Glomerular visceral epithelial cell (primary cell): ENCODE measurements around the gene CYSTM1.

Source experiments
- DNase-seq: peaks from one replicate; pipeline ENCODE4 v3.0.0-alpha.2; 2016; ENCODE audit errors: extremely low spot score

CYSTM1 gene

DNA sequence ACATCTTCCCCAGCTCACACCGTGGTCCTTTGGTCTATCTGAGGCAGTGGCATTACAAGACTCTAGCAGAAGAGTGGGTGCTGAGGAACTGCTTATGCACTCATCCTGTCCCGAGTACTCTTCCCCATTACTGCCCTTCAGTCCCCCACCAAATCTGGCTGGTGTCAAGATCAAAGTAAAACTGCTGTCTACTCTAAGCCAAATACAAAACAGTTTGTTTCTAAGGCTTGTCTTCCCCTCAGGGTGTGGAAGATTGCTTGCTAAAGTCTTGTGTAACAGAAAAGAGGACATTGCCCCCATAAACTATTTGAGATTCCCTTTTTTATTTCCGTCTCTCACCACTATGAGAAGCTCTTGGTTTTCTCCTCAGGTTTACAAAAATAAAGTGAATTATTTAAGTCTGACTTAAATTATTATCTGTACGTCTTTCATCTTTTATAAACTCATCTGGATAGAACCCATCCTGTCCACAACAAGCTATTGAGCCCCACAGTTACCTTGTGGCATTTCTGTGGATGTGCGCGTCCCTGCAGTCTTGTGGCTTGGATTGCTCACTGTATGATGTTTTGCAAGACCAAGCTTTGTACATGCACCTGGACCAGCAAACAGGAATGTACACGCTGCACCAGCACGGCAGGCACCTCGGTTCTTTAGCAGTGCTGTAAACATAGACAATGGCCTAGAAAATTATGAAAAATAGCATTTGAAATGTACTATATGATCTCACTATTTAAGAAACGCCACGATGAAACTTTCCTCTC is 61.0 kb downstream of the CYSTM1 start:
- DNase-seq, result no peak

DNA sequence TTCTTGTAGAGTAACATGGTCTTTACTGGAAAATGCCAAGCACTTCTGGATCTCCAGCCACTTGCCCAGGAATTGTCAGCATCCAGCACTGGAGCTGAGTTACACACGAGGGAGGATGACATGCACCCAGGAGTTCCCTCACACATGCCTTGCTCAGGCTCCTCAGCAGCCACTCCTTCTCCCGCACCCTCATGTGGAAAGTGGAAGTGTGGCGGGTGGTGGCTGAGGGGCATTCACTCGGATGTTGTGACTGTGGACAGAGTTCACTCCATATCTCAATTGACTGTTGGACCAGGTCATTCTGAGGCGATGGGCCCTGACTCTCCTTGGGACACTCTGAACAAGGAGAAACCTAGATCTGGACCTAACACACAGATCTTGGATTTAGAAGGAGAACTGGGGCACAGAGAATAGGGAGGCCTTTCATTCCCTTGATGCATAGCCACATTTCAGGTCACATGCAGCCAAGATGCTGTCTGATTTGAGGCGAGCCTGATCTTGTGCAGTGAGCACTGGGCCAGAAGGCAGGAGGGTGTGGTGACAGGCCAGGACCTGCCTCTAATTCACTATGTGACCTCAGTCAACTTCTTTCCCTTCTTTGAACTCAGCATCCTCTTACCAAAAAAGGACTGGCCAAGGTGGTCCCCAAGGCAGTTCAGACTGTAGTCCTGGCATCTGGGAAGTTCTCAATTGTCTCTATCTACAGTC is 62.1 kb downstream of the CYSTM1 start:
- DNase-seq, result no peak

DNA sequence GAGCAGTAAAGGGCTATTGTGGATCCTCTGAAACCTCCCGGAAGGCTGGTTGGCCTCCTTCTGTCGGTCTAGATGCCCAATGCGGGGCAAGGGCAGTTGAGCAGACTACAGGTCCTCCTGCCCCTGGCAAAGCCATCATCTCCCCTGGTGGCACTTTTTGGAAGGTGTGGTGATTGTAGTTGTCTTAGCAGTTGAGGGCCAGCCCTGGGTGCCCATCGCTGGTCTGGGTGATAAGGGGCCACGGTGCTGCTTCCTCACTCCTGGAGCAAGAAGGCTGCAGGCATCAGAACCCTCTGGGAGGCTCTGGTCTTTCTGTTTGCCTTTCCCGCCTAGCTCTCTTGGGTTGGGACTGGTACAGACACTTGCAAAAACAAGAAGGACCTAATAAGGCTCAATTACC is 63.8 kb downstream of the CYSTM1 start:
- DNase-seq, result no peak

DNA sequence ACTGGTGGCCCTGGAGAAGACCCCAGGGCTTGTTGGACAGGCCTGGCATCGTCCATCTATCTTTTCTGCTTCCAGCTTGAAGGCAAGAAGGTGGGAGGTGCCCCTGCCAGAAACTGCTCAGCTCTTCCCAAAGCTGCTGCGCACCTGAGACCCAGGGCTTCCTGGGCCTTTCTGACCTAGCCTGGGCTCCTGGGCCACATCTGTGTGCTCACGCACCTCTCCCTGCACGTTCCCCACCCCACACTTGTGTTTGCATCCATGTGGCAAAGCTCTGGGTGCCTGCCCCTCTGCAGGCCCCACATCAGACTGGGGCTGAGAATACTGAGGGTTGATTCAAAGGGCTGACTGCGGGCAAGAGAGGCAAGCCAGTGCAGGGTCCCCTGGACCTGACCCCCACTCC is 64.5 kb downstream of the CYSTM1 start:
- DNase-seq, result no peak

DNA sequence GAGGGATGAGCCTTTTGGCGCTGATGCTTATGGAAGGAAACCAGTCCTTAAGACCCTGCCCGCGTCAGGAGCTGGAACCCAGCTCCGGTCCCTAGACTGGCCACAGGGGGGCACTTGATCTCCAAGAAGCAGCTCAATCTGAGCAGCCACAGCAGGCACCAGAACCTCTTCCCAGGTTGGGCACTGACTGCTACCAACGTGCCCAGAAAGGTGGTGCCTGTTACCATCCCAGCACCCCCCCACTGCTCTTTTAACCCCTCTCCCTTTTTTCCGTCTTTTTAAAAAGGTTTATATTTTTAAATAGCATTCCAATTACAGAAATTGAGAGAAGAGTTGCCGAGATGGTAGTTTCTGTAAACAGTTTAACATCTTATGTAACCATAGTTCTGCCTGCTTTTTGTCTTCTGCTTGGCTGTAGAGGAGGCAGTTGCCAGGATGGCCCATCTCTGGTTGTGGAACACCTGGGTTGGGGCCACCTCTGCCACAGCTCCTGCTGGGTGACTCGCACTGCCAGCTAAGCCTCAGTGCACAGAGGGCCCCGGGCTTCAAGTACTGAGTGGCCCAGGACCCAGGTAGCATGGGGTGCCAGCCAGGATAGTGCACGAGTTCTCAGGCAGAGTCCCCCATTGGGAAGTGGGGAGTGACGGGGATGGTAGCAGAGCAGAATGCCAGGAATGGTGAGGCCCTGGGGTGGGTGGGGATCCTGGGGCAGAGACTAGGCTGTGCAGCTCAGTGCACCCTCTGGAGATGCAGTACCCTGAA is 65.1 kb downstream of the CYSTM1 start:
- DNase-seq, result peak; percentile 52

DNA sequence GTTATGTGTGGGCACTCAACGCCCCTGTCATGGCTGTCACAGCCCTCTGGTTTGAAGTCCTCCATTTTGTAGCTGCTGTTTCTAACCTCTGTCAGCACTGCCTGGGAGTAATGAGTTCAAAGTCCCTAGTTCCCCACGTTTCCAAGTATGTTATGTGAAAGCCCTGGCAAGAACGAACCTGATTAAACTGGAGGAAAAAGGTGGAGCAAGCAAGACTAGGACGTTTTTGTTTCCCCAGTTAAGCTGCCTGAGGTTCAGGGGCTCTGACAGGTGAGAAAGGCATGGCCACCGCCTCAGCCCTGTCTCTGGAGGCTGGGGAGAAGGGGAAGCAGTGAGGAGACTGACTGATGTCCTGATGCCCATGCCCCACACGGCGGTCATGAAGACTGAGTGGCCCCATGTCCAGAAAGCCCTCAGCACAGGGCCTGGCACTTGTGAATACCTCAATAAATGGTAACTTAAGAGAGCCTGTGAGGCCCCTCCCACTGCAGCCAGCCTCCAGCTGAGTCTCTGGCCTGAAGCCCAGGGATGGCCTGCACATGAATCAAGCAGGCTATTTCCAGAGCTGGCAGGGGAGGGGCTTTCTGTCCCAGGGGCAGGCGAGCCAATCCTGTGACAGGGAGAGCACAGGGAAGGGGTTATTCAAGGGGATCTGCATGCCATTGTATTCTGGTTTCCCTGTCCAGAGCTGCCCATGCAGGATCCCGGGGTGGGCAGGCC is 66.2 kb downstream of the CYSTM1 start:
- peak; percentile 89 for DNase-seq

DNA sequence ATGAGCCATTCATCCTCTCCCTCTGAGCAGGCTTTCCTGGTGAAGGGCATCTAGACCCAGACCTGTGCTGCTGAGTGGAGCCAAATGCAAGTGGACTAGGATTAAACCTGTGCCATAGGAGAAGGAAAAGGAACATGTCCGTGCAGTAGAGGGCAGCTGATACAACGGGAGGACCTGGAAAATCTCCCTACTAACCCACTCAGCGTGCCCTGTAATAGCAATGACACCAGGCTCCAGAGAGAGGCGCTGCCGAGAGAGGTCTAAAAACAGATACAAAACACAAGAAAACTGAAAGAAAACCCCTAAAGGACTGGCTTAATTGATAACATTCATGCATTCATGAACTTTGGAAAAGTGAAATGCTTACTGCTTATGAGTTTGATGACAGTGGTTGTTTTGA is 67.1 kb downstream of the CYSTM1 start:
- DNase-seq, result no peak

DNA sequence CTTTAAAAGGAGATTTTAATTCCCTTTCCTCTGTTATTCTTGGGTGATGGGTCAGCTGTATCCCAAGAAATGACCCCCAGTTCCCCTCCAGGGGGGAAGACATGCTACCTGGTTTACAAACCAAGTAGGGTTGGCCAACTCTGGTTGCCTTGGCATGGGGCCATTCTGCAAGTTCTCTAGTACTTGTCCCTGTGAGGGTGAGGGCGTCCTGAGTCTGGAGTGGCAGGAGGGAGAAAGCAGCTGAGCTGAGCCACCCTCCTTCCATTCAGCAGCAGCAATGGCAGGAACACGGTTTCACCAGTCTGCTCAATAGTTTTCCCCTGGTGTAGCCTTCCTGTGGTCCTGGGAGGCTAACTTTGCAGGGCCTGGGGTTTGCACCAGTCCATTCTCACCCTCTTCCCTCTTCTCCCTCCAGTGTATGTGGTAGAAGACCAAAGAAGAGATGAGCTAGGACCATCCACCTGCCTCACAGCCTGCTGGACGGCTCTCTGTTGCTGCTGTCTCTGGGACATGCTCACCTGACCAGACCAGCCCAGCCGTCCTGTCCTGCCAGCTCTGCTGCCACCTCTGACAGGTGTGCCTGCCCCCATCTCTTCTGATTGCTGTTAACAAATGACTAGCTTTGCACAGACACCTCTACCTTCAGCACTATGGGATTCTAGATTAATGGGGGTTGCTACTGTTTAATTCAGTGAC is 68.0 kb downstream of the CYSTM1 start:
- no peak for DNase-seq

DNA sequence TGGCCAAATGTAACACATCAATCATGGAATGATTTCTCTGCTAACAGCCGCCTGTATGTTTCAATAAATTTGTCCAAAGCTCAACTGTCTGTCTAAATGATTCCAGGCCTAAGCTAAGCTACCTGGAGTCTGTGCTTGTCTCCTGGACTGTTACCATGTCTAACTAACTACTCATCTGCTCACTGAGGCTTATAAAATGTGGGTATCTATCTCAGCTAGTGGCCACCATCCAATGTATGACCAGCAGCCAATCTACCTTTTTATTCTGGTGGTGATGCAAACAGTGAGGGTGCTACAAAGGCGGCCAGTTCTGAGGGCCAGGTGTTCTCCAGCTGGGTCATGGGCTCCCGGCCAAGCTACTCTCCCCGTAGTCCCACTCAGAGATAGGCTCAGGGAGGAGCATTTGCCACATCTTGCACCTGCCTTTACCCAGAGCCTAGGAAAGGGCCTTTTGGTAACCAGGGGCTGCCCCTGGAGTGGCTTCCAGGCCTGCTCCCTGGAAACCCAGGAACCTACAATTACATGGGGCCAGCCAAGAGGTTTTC is 68.8 kb downstream of the CYSTM1 start:
- no peak for DNase-seq

DNA sequence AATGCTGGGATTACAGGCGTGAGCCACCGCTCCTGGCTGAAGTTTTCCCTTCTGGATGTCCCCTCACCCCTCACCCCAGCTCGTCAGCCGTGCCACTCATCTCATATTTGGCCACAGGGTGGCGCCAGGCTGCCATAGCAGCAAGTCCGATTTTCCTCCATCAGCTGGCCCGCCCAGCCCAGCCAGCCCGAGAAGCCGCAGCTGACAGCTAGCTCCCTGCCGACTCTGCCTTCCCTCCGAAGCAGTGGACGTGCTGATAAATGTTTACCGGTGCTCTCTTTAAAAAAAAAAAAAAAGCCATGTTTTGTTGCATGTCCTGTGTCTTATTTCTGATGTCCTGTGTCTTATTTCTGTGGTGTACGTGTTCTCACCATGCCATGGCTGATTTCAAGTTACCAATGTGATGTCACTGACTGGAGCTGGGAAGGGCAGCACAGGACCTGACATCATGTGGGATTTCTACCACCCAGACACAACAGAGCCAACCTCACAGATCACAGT is 69.6 kb downstream of the CYSTM1 start:
- DNase-seq, result peak; percentile 94

DNA sequence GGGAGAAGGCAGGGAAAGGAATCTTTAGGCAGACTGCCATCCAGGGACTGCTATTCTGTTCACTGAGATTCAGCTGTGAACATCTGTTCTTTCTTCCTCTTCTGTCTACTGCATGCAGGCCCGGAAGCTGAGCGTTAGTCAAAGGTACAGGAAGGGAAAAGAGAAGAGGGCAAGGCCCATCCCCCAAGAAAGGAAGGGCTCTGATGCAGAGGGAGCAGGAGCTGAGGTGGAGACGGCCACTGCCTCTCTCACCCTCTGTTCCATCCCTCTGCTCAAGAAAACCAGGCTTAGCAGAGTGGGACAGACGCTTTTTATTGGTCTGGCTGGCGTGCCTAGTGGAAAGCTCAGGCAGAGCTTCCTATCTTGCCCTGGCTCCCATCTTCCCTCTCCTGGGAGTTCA is 70.4 kb downstream of the CYSTM1 start:
- DNase-seq, result no peak

DNA sequence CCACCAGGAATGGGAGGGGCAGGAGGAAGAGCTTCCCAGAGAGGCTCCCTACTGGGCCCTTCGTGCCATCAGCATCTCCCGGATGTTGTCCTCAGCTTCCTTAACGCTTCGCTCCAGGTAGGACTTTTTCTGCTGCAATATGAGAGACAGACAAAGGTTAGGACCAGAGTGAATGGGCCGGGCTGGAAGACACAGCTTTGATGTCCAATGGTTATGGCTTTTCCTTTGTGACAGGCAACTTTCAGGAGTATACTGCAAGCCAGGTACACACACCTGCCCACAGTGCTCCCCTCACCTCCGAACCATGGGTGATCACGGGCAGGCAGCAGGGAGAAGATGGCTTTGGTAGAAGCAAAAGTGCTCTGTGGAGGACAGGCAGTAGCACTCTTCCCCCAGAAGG is 70.9 kb downstream of the CYSTM1 start:
- DNase-seq, result no peak

DNA sequence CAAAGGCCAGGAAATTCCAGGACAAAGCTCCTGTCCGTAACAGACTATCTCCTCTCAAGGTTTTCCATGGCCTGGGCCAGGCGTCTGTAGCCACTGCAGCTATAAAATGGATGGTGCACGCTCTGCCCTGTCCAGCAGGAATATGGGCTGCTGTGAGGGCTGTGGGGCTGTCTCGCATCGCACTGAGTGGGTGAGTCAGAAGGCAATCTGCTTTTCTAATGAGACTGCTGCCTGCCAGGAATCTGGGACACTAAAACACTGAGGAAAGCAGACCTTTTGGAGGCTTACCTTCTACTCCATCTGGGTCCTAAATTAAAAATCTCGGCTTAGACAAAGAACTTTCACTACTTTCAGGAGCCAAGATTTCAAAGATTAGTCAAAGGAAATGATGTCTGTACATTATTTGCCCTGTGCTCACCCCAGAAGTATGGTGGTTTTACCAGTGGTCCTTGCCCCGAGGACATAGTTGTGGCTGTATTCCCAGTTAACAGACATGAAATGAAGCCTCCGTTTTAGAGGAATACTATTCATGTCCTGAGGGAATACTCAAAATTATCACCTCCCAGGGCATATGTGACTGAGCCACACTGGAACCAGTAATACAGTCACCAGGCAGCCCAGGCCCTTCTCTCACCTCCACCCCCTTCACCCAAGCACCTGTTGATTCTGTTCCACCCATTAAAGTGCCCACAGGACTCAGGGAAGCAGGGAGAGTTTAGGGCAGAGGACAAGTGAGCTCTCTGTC is 71.6 kb downstream of the CYSTM1 start:
- DNase-seq, result peak; percentile 82

DNA sequence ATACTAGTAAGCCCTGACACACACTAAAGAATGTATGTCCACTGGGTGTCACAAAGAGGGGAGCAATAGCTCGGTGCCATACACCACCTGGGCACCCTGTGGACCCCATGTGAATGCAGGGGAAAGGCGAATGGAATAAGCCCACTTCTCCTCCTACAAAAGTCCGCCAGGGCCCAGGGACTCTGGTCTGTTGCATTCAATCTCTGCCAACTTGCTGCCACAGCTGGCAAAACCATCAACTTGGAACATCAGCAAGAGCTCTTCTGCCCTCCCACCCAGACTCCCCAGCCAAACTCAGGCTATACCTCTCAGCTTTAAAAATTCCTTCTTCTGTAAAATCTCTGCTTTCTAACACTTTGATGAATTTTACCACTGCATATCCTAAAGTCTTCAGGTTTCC is 73.4 kb downstream of the CYSTM1 start:
- no peak for DNase-seq

DNA sequence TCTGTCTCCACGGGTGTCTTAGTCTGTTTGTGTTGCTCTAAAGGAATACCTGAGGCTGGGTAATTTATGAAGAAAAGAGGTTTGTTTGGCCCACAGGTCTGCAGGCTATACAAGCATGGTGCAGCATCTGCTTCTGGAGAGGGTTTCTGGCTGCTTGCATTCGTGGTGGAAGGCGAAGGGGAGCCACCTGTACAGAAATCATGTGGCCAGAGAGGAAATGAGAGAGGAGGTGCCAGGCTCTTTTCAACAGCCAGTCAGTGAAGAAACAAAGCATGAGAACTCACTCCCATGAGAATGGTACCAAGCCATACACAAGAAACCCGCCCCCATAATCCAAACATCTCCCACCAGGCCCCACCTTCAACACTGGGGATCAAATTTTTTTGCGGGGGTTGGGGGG is 74.5 kb downstream of the CYSTM1 start:
- DNase-seq, result no peak

DNA sequence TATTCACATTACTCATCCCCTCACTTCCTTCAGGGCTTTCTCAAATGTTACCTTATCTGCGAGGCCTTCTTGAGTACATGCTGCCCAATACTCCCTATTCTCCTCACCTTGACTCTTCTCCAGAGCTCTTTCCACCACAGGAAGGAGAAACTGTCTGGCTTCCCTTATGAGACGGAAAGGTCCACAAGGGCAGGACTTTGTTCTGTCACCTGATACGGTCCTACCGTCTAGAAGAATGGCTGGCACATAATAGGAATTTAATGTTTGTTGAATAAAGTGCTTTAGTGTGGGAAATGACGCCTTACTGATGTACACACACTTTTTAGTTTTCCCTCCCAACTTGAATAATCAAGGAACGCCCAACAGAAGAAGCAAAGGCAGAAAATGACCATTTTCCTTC is 75.4 kb downstream of the CYSTM1 start:
- DNase-seq, result no peak

DNA sequence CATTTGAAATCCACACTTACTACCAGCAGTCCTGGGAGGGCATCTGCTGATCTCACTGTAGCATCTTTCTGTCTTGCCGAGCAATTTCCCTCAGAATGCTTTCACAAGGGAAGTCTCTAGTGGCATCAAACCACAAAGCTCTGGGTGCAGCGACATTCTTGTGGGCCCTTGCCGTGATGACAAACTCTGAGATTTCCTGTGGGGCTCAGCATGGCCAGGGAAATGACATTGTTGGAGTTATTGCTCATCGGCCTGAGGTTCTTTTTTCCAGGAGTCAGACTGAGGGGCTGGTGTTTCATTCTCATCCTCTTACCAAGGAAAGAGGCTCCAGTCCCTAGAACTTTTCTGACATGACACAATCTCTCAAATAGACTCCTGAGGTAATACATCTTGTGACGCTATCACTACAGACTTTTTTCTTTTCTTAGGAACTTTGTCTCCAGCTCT is 76.6 kb downstream of the CYSTM1 start:
- peak; percentile 96 for DNase-seq

DNA sequence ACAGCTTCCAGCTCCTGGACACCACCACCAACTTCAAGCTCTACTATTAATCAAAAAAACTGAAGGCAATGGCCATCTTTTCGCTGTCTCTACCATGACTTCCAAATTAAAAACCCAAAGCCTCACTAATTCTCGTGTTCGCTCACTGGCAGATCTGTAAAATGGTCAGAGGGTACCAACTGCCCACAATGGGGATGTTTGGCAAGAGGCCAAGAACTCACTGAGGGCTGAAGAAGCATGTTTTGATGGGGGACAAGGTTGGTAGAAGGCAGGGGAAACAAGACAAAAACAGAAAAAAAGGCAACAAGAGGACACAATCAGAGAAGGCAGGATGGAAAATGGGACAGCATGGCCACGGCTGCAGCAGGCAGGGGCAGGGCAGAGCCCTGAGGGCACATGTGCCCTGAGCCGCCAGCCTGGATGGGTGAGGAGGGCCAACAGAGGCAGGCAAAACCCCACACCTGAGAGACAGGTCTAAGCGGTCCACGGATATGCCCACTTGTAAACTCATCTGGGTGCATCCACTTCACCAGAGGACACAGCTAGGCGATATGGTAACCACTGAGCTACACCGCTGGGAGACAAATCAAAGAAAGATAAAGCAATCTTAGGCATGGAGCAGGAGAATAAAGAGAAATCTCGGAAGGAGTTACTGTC is 77.6 kb downstream of the CYSTM1 start:
- DNase-seq, result no peak

DNA sequence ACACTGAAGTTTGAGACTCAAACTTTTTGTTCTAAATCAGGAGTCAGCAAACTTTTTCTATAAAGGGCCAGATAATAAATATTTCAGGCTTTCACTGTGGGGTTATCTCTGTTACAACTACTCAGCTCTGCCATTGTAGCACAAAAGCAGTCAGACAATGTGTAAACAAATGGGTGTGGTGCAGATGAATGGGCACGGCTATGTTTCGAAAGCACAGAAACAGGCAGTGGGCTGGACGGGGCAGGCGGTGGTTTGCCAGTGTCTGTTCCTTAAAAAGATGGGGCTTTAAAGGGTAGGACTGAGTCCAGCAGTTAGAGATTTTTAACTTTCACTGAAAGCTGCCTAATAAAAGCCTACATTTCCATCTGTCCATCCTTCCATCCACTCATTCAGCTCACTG is 79.0 kb downstream of the CYSTM1 start:
- DNase-seq, result no peak
